Brain microvascular endothelial cell (primary cell): ENCODE data around the gene CHMP4A.
"Not testable (repeated sequence)": the region's sequence is repeated elsewhere in the genome, so short reads cannot be mapped to it uniquely, and the experiment has no call there.

Experiments
- DNase-seq: peaks from one replicate; pipeline ENCODE4 v3.0.0-alpha.2; 2020
- H3K27ac ChIP-seq: fragments of 250-450 bp; sonication (Bioruptor Pico); 2 replicates; pipeline ENCODE4 v1.5.1; 2020; ENCODE audit warnings: mild to moderate bottlenecking, moderate library complexity
- H3K27me3 ChIP-seq: fragments of 250-450 bp; sonication (Bioruptor Pico); replicated peaks from 2 replicates; pipeline ENCODE4 v1.5.1; 2020; ENCODE audit warnings: mild to moderate bottlenecking
- H3K36me3 ChIP-seq: fragments of 250-450 bp; sonication (Bioruptor Pico); replicated peaks from 2 replicates; pipeline ENCODE4 v1.5.1; 2020; ENCODE audit warnings: mild to moderate bottlenecking
- H3K4me3 ChIP-seq: 2 replicates; pipeline ENCODE4 v1.5.1; 2011; ENCODE audit warnings: low read depth, mild to moderate bottlenecking, control low read depth, low read length, moderate library complexity
- in situ Hi-C: cut with HindIII; loops from 2 replicates; pipeline ENCODE4 v1.10.0; 2017; ENCODE audit warnings: low sequenced_read_pairs, low pct_ligation_motif_present
- TF ChIP-seq, protein P1 (sequence below): IDR thresholded peaks from 2 replicates; pipeline ENCODE4 v1.5.1; 2011; ENCODE audit warnings: low read depth, mild to moderate bottlenecking, moderate library complexity, low read length, control low read depth, inconsistent platforms; ENCODE audit errors: missing control alignments

CHMP4A gene

DNA sequence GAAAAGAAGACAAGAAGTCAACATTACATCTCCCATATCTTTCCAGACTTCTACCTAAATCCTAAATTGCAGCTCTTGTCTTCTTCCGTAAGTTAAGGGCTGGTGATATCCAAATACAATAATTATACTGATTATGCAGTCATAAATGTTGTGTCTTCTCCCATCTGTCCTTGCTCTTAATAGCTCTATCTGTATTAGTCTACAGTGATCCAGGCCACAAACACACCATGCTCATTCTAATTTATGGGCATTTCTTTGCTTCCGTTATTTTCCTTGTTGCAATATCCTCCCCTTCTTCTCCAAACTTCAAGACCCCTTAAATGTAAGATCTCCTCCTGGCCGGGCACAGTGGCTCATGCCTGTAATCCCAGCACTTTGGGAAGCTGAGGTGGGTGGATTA is 6.2 kb upstream of the CHMP4A start:
- no peak overlapping the region for H3K27ac ChIP-seq
- DNase-seq: no peak
- H3K4me3 ChIP-seq: no peak overlapping the region
- TF ChIP-seq, protein P1, sequence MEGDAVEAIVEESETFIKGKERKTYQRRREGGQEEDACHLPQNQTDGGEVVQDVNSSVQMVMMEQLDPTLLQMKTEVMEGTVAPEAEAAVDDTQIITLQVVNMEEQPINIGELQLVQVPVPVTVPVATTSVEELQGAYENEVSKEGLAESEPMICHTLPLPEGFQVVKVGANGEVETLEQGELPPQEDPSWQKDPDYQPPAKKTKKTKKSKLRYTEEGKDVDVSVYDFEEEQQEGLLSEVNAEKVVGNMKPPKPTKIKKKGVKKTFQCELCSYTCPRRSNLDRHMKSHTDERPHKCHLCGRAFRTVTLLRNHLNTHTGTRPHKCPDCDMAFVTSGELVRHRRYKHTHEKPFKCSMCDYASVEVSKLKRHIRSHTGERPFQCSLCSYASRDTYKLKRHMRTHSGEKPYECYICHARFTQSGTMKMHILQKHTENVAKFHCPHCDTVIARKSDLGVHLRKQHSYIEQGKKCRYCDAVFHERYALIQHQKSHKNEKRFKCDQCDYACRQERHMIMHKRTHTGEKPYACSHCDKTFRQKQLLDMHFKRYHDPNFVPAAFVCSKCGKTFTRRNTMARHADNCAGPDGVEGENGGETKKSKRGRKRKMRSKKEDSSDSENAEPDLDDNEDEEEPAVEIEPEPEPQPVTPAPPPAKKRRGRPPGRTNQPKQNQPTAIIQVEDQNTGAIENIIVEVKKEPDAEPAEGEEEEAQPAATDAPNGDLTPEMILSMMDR: no peak
- H3K27me3 ChIP-seq: no peaks in the 10 kb centered on the region
- in situ Hi-C loops: no loop called here
- peaks cover 9% of the 10 kb centered on the region for H3K36me3 ChIP-seq

DNA sequence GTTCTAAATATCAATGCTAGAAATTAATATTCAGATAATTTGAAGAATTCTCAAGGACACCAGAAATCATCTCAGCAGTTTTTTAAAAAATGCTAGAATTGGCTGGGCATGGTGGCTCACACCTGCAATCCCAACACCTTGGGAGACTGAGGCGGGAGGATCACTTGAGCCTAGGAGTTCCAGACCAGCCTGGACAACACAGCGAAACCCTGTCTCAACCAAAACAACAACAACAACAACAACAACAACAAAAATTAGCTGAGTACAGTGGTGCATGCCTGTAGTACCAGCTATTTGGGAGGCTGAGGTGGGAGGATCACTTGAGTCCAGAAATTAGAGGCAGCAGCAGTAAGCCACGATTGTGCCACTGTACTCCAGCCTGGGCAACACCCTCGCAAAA is 5.8 kb upstream of the CHMP4A start:
- in situ Hi-C loops: no loop called here
- Histone ChIP-seq H3K36me3 (peaks cover 9% of the 10 kb centered on the region), H3K4me3 (no peak overlapping the region), H3K27me3 (no peaks in the 10 kb centered on the region), H3K27ac (no peak overlapping the region)
- TF ChIP-seq, protein P1: no peak
- DNase-seq: no peak

DNA sequence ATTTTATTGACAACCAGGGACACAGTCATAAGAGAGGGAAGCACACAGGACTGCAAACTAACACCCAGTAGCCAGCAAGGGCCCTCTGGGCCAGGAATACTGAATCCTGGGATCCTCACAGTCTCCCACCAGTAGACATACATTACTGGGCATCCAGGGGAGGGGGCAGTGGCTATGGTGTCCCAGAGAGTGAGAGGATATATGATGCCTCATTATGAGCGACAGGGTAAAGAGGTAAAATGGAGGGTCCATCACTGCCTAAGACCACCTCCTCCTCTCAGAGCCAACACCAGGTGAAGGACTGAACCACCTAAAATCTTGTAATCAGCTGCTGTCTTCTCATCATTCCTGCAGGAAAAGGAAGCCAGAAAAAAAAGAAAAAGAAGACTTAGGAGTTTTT is 3.6 kb upstream of the CHMP4A start:
- H3K27me3 ChIP-seq, DNase-seq, H3K4me3 ChIP-seq, in situ Hi-C loops, H3K36me3 ChIP-seq, H3K27ac ChIP-seq: not testable (repeated sequence)

DNA sequence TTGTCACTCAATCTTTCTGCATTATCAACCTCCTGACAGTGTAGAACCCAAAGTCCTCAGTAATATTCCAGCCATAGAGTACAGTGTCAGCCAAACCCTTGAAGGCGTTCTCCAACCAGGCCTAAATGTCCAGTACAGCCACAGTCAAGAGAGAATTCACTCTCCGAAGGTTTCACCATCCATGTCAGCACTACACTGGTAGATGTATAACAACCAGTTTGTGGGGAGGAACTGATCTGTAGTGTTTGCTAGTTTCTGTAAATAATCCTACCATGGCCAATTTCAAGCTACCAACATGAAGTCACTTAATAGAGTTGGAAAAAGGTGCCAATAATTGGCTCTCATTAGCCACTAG is 3.0 kb upstream of the CHMP4A start:
- Histone ChIP-seq H3K27me3 (no peaks in the 10 kb centered on the region), H3K4me3 (peak overlapping the region; percentile 78), H3K36me3 (peaks cover 10% of the 10 kb centered on the region), H3K27ac (no peak overlapping the region)
- in situ Hi-C loops: no loop called here
- TF ChIP-seq, protein P1: no peak
- DNase-seq: no peak

DNA sequence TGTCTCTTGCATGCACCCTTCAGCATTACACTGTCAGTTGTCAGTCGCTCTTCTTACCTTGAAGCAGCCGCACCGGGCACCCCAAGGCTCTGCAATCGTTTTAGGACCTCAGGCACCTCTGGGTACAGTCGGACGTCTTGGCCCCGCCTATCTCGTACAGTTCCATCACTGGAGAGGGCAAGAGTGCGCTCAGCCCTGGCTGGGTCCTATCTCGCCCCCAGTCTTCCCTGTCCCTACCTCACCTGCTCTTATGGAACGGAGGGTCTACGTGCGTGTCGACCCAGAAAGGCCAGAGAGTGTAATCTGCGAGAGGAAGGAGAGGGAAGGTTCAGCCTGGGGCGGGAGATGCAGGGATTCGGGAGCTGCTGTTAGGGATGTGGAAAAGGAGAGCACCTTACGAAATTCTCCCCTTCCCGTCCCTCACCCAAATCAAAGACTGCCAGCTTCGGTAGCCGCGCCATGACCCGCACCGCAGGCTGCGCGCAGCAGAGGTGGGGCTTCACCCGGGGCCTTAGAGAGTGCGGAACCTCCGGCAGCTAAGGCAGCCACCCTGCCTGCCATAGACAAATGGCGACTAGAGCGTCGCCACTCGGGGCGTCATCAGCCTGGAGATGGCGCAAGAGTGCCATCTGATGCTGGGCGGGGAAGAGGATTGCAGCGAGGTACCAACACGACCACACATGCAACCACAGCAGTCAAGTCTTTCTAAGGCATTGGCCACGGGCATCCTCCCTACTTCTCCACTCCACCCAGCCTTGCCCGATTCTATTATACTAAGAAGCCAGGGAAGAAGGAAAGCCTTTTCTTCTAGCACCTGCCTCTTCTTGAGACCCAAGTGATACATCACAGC is 2.4 kb upstream of the CHMP4A start, which contains the start of gene MDP1:
MDP1 (minus strand) TSS at position 572 of the 850 bp plus-strand sequence; CDS start at position 461, 111 bp downstream.
- peak within 1 kb of the TSS; percentile 78 for H3K4me3 ChIP-seq
- peaks cover 11% of the 10 kb centered on the region for H3K36me3 ChIP-seq
- no peaks in the 10 kb centered on the region for H3K27me3 ChIP-seq
- in situ Hi-C loops: no loop called here
- peak; percentile 69 for DNase-seq
- peak within 1 kb of the TSS; percentile 61 for H3K27ac ChIP-seq
- TF ChIP-seq, protein P1: peak; percentile 68

DNA sequence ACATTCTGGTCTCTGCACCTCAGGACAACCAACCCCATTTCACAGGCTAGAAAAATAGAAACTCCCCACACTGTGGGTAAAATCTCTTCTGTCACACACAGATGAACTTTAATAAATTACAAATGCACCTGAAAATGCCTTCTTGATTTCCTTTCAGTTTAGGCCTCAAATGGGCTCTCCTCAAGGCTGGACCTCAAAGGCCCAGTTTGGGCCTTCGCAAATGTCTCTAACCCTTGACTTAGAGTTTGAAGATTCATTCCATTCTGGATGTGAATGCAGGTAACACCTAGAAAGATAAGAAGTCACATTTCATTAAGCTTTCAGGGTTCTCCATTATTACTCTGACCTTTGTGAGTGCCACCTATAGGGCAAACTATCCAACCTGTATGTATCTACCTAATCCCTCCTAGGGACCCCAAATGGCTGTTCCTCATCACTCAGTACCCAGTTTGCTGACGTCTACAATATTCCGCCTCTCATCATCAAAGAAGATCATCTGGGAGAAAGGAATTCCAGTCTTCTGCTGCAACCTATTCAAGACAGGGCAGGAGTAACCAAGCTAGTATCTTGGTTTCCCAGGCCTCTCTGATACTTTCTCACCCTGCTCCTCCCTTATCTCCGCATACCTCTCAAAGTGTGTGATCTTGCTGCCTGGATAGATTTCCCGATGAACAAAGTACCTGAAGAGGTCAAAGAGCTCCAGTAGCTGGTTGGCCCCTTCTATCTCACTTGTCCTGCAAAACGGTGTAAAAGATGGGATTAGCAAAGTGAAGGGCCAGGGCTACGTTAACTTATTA is 776 bp upstream of the CHMP4A start:
- Histone ChIP-seq H3K27me3 (no peaks in the 10 kb centered on the region), H3K4me3 (peak overlapping the region; percentile 80), H3K36me3 (peaks cover 26% of the 10 kb centered on the region), H3K27ac (peak overlapping the region; percentile 94)
- in situ Hi-C loops: no loop called here
- TF ChIP-seq, protein P1: no peak
- DNase-seq: no peak
